Natural killer cell (primary cell): ENCODE measurements around the gene EEFSEC. TPM values are rescaled to one million over a fixed set of nuclear protein-coding genes. Genes with fewer than 3 reads are reported as not detected.

Experiments
- ATAC-seq, 3 donors: fragments of 150-1000 bp in 2 of 3; fragments of 200-7000 bp in 1 of 3; cut with Tn5 transposase; 1 replicate in 1 of 3; 2 replicates in 2 of 3; pipeline ENCODE4 v1.10.0; 2021; ENCODE audit warnings: mild to moderate bottlenecking in 2 of 3, moderate library complexity in 2 of 3
- DNase-seq, 2 donors: peaks; one replicate each; pipeline versions ENCODE4 v3.0.0 to v3.0.0-alpha.2; 2013 to 2021; ENCODE audit warnings: mixed read lengths in 1 of 2
- H3K27ac ChIP-seq: one replicate; pipeline ENCODE4 v1.5.1; 2013; ENCODE audit warnings: mild to moderate bottlenecking, low read length
- H3K27me3 ChIP-seq: one replicate; pipeline ENCODE4 v1.6.1; 2013; ENCODE audit warnings: low read length; ENCODE audit not compliant: control insufficient read depth, insufficient read depth
- H3K36me3 ChIP-seq: one replicate; pipeline ENCODE4 v1.6.1; 2013; ENCODE audit warnings: low read length; ENCODE audit not compliant: control insufficient read depth, insufficient read depth
- H3K4me1 ChIP-seq: one replicate; pipeline ENCODE4 v1.6.1; 2013; ENCODE audit warnings: low read length; ENCODE audit not compliant: control insufficient read depth, insufficient read depth
- H3K4me3 ChIP-seq: one replicate; pipeline ENCODE4 v1.5.1; 2013; ENCODE audit warnings: low read length
- H3K9me3 ChIP-seq: one replicate; pipeline ENCODE4 v1.6.1; 2013; ENCODE audit warnings: low read length; ENCODE audit not compliant: control insufficient read depth, insufficient read depth
- H3K27ac Mint-ChIP-seq, 2 donors: one replicate each; pipeline ENCODE4 v1.8.0; 2022; ENCODE audit warnings: mild to moderate bottlenecking in 2 of 2, mixed read lengths in 2 of 2, moderate library complexity in 1 of 2
- H3K27me3 Mint-ChIP-seq, 2 donors: one replicate each; pipeline ENCODE4 v1.8.0; 2022; ENCODE audit warnings: low read depth in 2 of 2, mixed read lengths in 2 of 2
- H3K36me3 Mint-ChIP-seq: one replicate; pipeline ENCODE4 v1.8.0; 2022; ENCODE audit warnings: mixed read lengths
- H3K4me1 Mint-ChIP-seq, 2 donors: one replicate each; pipeline ENCODE4 v1.8.0; 2022; ENCODE audit warnings: mixed read lengths in 2 of 2
- H3K4me3 Mint-ChIP-seq: one replicate; pipeline ENCODE4 v1.8.0; 2022; ENCODE audit warnings: mild to moderate bottlenecking, moderate library complexity, mixed read lengths
- H3K9me3 Mint-ChIP-seq, 2 donors: one replicate each; pipeline ENCODE4 v1.8.0; 2022; ENCODE audit warnings: mixed read lengths in 2 of 2
- WGBS: methylation state at CpG from one replicate; pipeline ENCODE4 v1.1.7; 2013; ENCODE audit warnings: missing lambda C conversion rate; ENCODE audit not compliant: insufficient coverage; 5-methylcytosine and 5-hydroxymethylcytosine counted together
- intact Hi-C: fragments of 100-400 bp; cut with micrococcal nuclease; formaldehyde crosslinking; loops from one replicate; pipeline ENCODE4 v1.14.2; 2022
- total RNA-seq, 4 donors: library from RNA; stranded (reverse); fragments of 120-200 nt in 1 of 4; gene quantifications; one replicate each; pipeline versions ENCODE4 v1.2.3 to v1.2.4, GENCODE V29; 2013 to 2022
- TF ChIP-seq, protein P1 (sequence below): fragments of 200-600 bp; IDR thresholded peaks from one replicate; pipeline ENCODE4 v1.8.0; 2022; ENCODE audit warnings: antibody characterized with exemption

EEFSEC gene
- total RNA-seq, 3 donors from 2014 or later (not counting 1 experiment from before 2014, with no cell fraction given) = 16.7 to 18.9 (median 17.6) TPM

DNA sequence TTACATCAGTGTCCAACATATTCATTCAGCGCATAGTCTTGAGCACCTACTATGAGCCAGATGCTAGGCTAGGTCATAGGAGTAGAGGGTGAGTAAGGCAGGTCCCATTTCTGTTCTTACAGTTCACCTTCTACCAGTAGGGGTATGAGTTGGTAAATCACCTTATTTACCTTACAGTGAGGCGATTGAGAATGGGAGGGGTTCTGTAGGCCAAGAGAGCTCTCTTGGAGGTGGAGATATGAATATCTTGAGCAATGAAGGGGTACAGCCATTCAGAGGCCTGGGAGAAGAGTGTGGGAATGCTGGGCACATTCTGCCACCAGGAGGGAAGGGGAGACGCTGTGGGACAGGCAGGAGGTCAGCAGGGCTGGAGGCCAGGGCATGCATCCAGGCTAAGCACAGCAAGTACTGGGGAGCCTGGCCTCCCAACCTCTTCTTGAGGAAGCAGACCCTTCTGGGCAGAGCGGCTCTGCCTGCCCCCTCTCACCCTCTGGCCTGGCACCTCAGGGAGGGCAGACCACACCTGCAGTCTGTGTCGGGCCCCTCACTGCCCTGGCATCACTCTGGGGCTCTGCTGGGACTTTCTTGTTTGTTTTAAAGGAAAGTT, 123.4 kb downstream of the EEFSEC start:
- no peak overlapping the region for H3K4me3 Mint-ChIP-seq
- no peaks in the 10 kb centered on the region for H3K27me3 Mint-ChIP-seq
- no peak overlapping the region for H3K4me3 ChIP-seq
- H3K27ac ChIP-seq = no peak overlapping the region
- no peaks in the 10 kb centered on the region for H3K9me3 Mint-ChIP-seq
- H3K27me3 ChIP-seq = no peaks in the 10 kb centered on the region
- H3K36me3 Mint-ChIP-seq = no peaks in the 10 kb centered on the region
- H3K36me3 ChIP-seq = no peaks in the 10 kb centered on the region
- intact Hi-C loops = no loop called here
- H3K4me1 ChIP-seq = no peaks in the 10 kb centered on the region
- DNase-seq (no peak), ATAC-seq (no peak)
- H3K9me3 ChIP-seq = no peaks in the 10 kb centered on the region
- peaks cover 5 to 6% of the 10 kb centered on the region in 2 donors for H3K4me1 Mint-ChIP-seq
- H3K27ac Mint-ChIP-seq = no peak overlapping the region
- TF ChIP-seq, protein P1, sequence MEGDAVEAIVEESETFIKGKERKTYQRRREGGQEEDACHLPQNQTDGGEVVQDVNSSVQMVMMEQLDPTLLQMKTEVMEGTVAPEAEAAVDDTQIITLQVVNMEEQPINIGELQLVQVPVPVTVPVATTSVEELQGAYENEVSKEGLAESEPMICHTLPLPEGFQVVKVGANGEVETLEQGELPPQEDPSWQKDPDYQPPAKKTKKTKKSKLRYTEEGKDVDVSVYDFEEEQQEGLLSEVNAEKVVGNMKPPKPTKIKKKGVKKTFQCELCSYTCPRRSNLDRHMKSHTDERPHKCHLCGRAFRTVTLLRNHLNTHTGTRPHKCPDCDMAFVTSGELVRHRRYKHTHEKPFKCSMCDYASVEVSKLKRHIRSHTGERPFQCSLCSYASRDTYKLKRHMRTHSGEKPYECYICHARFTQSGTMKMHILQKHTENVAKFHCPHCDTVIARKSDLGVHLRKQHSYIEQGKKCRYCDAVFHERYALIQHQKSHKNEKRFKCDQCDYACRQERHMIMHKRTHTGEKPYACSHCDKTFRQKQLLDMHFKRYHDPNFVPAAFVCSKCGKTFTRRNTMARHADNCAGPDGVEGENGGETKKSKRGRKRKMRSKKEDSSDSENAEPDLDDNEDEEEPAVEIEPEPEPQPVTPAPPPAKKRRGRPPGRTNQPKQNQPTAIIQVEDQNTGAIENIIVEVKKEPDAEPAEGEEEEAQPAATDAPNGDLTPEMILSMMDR = no peak
- 91% methylated on average over 4 of the region's 5 CpGs for WGBS

DNA sequence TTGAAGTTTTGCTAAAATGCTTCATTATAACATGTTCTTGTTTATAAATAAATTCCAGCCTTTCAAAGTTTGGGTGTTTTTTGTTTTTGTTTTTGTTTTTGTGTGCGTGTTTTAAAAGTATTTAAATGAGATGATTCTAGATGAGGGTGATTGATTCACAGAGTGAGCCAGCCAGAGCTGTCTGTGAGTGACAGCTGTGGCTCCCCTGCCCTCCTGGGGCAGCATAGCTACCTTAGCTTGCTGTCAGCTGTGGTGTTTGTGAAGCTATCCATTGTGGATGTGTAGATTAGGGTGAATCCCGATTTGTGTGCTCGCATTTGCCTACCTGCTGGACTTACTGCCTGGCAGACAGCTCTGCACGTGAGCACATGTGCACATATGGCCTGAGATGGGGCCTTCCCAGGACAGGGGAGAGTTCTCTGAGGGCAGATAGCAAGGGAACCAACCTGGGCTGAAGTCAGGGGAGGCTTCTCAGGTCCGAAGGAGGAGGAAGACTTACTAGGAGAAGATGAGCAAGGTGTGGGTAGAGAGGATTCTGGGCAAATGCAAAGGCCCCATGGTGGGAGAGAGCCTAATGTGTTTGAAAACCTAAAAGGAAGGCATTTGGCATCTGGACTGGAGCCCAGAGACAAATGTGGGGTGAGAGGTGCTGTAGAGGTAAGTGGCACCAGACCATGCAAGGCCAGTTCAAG, 124.2 kb downstream of the EEFSEC start:
- Mint-ChIP-seq H3K27me3 (no peaks in the 10 kb centered on the region), H3K9me3 (no peaks in the 10 kb centered on the region), H3K36me3 (no peaks in the 10 kb centered on the region), H3K4me1 (peaks cover 5 to 6% of the 10 kb centered on the region in 2 donors), H3K4me3 (no peak overlapping the region), H3K27ac (no peak overlapping the region)
- ATAC-seq = no peak
- Histone ChIP-seq H3K27me3 (no peaks in the 10 kb centered on the region), H3K4me1 (no peaks in the 10 kb centered on the region), H3K27ac (no peak overlapping the region), H3K36me3 (peaks cover 4% of the 10 kb centered on the region), H3K4me3 (no peak overlapping the region), H3K9me3 (no peaks in the 10 kb centered on the region)
- over 99% methylated on average over 5 of the region's 5 CpGs for WGBS
- no peak for DNase-seq
- TF ChIP-seq, protein P1 = no peak
- intact Hi-C loops = no loop called here

- intact Hi-C loops = no loop called here
- no peaks in the 10 kb centered on the region for H3K27me3 Mint-ChIP-seq
- peaks cover 5 to 6% of the 10 kb centered on the region in 2 donors for H3K4me1 Mint-ChIP-seq
- Histone ChIP-seq H3K9me3 (no peaks in the 10 kb centered on the region), H3K4me3 (no peak overlapping the region), H3K27ac (no peak overlapping the region), H3K36me3 (peaks cover 4% of the 10 kb centered on the region), H3K4me1 (no peaks in the 10 kb centered on the region), H3K27me3 (no peaks in the 10 kb centered on the region)
- no peaks in the 10 kb centered on the region for H3K36me3 Mint-ChIP-seq
- no peak overlapping the region for H3K4me3 Mint-ChIP-seq
- no peak for ATAC-seq
- H3K9me3 Mint-ChIP-seq = no peaks in the 10 kb centered on the region
- no peak overlapping the region for H3K27ac Mint-ChIP-seq
- TF ChIP-seq, protein P1 = no peak
- DNase-seq = no peak
- 88% methylated on average over 3 of the region's 3 CpGs for WGBS
Observed at GRCh38 chr3:128278130-128278529, 124.8 kb downstream of the EEFSEC start.
